Measurements from ENCODE around the gene DNAJB5.

DNA sequence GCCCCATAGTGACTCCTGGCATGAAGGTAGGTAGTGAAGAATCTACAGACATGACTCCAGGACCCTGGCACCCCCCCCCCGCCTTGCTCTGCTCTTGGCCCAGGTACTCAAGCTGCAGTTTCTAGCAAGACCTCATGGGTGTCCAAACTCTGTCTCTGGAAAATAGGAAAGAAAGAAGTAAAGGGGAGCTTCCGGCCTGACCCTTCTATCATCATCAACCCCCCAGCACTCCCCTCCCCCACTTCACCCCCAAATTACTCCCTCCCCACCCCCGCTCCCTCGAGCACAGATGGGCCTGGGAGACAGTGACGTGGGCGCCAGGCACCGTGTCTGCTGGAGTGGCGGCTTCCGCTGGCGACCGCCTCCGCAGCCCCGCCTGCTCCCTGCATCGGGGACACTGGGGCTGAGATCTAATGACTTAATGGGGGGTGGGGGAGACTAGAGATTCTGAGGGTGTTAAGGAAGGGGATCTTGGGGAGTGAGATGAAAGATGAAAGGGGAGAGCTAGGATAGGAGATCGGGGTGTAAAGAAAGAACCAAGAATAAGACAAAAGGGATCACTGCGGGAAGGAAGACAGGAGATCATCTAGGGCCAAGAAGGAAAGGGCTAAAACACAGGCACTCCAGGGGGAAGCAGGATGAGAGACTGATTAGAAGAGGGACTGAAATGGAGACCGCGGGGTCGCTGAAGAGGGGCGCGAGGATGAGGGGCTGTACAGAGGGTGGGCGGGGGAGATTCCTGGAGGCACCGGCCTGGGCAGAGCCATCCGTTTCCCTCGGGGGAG, 1.1 kb upstream of the DNAJB5 start:
- TF ChIP-seq, protein P1, sequence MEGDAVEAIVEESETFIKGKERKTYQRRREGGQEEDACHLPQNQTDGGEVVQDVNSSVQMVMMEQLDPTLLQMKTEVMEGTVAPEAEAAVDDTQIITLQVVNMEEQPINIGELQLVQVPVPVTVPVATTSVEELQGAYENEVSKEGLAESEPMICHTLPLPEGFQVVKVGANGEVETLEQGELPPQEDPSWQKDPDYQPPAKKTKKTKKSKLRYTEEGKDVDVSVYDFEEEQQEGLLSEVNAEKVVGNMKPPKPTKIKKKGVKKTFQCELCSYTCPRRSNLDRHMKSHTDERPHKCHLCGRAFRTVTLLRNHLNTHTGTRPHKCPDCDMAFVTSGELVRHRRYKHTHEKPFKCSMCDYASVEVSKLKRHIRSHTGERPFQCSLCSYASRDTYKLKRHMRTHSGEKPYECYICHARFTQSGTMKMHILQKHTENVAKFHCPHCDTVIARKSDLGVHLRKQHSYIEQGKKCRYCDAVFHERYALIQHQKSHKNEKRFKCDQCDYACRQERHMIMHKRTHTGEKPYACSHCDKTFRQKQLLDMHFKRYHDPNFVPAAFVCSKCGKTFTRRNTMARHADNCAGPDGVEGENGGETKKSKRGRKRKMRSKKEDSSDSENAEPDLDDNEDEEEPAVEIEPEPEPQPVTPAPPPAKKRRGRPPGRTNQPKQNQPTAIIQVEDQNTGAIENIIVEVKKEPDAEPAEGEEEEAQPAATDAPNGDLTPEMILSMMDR (IDR thresholded peaks at IDR 0.05), result no peak
- TF ChIP-seq POLR2A (IDR thresholded peaks at IDR 0.05) (no peak), POLR2AphosphoS5 (IDR thresholded peaks at IDR 0.05; ENCODE audit: insufficient read depth in 1 of 2, low read depth in 1 of 2) (no peak)
